ENCODE data around the gene YPEL2.
"Not testable (repeated sequence)": the region's sequence is repeated elsewhere in the genome, so short reads cannot be mapped to it uniquely, and the experiment has no call there.

YPEL2 gene

GRCh38 chr17:59378675-59379074 is 47.2 kb downstream of the YPEL2 start:
- DNase-seq: no peak

GRCh38 chr17:59380474-59380873 is 49.0 kb downstream of the YPEL2 start:
- no peak for DNase-seq

- DNase-seq: no peak
These were observed 50.5 kb downstream of the YPEL2 start for GRCh38 chr17:59381716-59382570.

GRCh38 chr17:59383893-59384292 is 52.4 kb downstream of the YPEL2 start:
- no peak for DNase-seq

GRCh38 chr17:59387351-59388068 is 56.1 kb downstream of the YPEL2 start:
- no peak for DNase-seq

GRCh38 chr17:59388069-59388556 is 56.7 kb downstream of the YPEL2 start:
- no peak for DNase-seq

GRCh38 chr17:59389066-59389465 is 57.6 kb downstream of the YPEL2 start:
- DNase-seq: no peak

- DNase-seq: no peak
These were observed 59.6 kb downstream of the YPEL2 start for GRCh38 chr17:59391021-59391420.

GRCh38 chr17:59392973-59393679 is 61.7 kb downstream of the YPEL2 start:
- DNase-seq: no peak

- not testable (repeated sequence) for DNase-seq
These were observed 62.4 kb downstream of the YPEL2 start for GRCh38 chr17:59393742-59394410.

- DNase-seq: no peak
These were observed 64.8 kb downstream of the YPEL2 start for GRCh38 chr17:59396134-59396826.

- no peak for DNase-seq
These were observed 66.0 kb downstream of the YPEL2 start for GRCh38 chr17:59397316-59398073.

GRCh38 chr17:59399914-59400313 is 68.5 kb downstream of the YPEL2 start:
- DNase-seq: no peak

- no peak for DNase-seq
These were observed 69.4 kb downstream of the YPEL2 start for GRCh38 chr17:59400858-59401257.

- no peak for DNase-seq
These were observed 69.8 kb downstream of the YPEL2 start for GRCh38 chr17:59401274-59401673.

- no peak for DNase-seq
These were observed 70.3 kb downstream of the YPEL2 start for GRCh38 chr17:59401725-59402124.

- DNase-seq: no peak
These were observed 71.3 kb downstream of the YPEL2 start for GRCh38 chr17:59402760-59403159.

GRCh38 chr17:59404471-59404870 is 73.0 kb downstream of the YPEL2 start:
- no peak for DNase-seq

GRCh38 chr17:59405944-59406705 is 74.7 kb downstream of the YPEL2 start:
- DNase-seq: no peak

- DNase-seq: no peak
These were observed 75.4 kb downstream of the YPEL2 start for GRCh38 chr17:59406808-59407381.

All from Kasumi-1 (cell line).